ENCODE measurements around the gene CIAO3.

DNA sequence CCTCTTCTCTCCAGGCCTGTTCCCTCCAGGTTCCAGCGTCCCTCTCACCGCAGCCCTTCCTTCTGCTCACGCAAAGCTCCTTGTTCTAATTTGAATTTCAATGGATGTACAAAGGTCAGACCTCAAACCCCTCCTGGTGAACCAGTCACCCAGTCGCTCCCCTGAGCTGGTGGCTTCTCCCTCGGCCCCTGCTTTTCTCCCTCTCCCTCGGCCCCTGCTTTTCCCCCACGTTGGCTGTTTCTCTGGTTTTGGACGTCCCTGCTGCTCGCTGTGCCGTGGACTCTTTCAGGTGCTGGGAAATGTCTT, 11.2 kb upstream of the CIAO3 start:
- TF ChIP-seq POLR2A (IDR thresholded peaks at IDR 0.05; ENCODE audit: low read depth, low read length) (no peak), POLR2AphosphoS5 (IDR thresholded peaks at IDR 0.05; ENCODE audit: low read depth, low read length) (no peak)
